Renal cortex interstitium (tissue), 11 donors: ENCODE results near the gene LSR. TPM values are rescaled to one million over a fixed set of nuclear protein-coding genes. Genes with fewer than 3 reads are reported as not detected.
"Not testable (repeated sequence)": the region's sequence is repeated elsewhere in the genome, so short reads cannot be mapped to it uniquely, and the experiment has no call there.

Experiments
- DNase-seq, 11 donors: peaks; one replicate each; pipeline ENCODE4 v3.0.0-alpha.2; 2013; ENCODE audit warnings: low read depth in 9 of 11, low spot score in 4 of 11; ENCODE audit errors: extremely low read depth in 1 of 11
- polyA plus RNA-seq, 3 donors: library from polyadenylated mRNA; unstranded; fragments of 120-200 nt; gene quantifications; one replicate each; pipeline ENCODE4 v1.2.1, GENCODE V29; 2013; ENCODE audit not compliant: insufficient read length in 3 of 3

The LSR gene
- polyA plus RNA-seq, 3 donors = 46.4 to 62.4 (median 60.5) TPM

DNA sequence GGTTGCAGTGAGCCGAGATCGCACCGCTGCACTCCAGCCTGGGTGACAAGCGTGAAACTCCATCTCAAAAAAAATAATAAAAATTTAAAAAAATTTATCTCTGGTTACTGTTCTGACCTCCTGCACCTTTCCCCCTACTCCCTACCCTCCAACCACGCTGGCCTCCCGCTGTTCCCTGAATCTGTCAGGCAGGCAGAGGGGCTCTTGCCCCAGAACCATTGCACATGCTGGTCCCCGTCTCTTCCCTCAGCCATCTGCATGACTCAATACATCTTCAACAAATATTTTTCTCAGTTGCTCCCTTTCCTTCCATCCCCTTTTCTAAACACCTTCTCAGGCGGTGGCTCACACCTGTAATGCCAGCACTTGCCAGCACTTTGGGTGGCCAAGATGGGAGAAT lies 19.2 kb upstream of the LSR start:
- no peak for DNase-seq

DNA sequence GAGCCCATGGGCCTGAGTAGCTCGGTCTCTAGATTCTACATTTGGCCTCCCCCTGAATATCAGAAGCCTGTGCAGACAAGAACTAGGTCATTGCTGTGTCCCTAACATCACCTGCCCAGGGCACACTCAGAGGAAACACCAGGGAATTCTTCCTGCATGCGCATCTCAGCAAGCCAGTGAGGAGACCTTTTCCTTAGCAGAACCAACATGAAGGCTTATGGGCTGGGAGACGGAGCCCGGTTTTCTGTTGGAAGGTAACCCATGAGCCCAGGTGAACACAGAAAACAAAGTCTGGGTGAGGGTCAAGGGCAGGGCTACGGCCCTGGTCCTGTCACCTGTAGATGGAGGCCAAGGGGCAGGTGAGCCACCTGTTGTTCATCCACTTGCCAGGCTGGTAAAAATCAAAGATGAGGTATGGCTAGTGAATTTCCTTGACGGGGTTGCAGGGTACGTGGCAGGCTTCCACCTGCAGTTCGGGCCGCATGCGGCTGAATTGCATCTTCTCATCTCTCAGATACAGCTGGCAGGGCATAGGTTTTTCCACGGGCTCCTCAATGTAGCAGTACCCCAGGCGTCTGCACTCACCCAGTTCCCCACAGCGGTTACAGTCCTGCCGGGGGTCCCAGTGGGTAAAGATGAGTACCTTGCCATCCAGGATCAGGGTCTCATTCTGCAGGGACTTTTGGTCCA lies 16.7 kb upstream of the LSR start:
- no peak for DNase-seq

DNA sequence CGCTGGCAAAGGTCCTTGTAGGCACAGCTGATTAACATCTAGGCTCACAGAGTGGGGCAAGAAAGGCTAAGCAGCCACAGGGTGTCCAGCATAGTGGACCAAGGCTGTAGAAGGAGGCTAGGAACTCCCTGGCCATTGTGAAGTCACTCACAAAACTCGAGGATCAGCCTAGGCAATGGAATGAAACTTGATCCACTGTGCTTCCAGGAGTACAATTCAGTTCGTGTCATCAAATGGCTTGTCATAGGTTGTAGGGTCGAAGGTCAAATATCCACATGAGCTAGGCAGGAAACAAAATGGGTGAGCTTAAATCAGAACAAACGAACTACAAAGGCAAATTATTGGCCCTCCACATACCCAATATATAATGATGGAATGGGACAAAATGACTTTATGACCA lies 15.9 kb upstream of the LSR start:
- DNase-seq = no peak

DNA sequence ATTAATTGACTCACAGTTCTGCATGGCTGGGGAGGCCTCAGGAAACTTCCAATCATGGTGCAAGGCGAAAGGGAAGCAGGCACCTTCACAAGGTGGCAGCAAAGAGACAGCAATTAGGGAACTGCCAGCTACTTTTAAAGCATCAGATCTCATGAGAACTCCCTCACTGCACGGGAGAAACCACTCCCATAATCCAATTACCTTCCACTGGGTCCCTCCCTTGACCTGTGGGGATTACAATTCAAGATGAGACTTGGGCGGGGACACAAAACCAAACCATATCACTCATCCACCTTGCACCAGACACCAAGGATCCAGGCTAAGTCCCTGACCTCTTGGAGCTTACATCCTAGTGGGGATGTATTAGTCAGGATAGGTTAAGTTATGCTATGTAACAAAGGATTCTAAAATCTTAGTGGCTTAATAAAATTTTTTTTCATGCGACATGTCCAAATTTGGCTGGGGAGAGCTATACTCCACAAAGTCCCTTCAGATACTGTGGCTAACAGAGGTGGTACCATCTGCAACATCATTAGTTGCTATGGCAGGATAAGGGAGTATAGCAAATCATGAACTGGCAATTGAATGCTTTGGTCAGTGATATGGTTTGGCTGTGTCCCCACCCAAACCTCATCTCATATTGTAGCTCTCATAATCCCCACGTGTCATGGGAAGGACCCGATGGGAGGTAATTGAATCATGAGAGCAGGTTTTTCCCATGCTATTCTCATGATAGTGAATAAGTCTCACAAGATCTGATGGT lies 12.0 kb upstream of the LSR start:
- no peak for DNase-seq

DNA sequence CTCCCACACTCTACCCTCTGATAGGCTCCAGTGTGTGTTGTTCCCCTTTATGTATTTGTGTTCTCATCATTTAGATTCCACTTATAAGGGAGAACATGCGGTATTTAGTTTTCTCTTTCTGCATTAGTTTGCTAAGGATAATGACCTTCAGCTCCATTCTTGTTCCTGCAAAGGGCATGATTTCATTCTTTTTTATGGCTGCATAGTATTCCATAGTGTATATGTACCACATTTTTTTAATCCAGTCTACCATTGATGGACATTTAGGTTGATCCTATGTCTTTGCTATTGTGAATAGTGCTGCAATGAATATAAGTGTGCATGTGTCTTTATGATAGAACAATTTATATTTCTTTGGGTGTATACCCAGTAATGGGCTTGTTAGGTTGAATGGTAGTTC lies 9.2 kb upstream of the LSR start:
- not testable (repeated sequence) for DNase-seq

- no peak for DNase-seq
These were observed 8.5 kb upstream of the LSR start for GRCh38 chr19:35240327-35240726.

GRCh38 chr19:35241417-35241816 lies 7.4 kb upstream of the LSR start:
- no peak for DNase-seq

GRCh38 chr19:35246466-35247092 lies 2.2 kb upstream of the LSR start:
- DNase-seq = no peak

DNA sequence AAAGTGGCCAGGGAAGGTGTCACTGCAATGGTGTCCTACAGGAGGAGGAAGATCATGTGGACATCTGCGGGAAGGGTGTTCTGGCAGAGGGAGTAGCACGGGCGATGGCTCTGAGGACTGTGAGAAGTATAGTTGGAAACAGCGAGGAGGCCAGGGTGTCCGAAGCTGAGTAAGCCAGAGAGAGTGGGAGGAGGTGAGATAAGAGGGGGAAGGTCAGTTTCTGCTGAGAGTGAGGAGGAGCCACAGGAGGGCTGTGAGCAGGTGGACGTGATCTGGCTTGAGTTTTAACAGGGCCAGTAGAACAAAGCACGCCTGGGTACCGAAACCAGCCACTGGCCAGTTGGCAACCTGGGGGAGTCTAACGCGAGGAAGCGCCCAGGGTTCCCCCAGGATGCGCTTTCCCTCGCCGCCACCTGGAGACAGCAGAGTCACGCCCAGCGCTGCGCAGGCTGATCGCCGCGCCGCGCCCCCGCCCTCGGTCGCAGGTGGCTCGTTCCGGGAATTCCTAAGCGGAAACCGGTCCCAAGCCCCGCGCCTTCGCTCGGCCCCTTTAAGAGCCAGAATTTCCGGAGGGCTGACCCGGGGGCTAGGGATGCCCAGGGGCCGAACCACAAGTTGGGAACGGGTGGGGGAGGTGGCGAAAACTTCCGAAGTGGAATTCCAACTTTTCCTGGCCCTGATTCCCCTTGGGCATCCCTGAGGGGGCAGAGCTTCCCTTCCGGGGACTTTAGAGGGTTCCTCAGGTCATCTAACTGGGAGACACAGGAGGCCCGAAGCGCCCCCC lies 1.1 kb upstream of the LSR start:
- peak; percentile 75 to 93 (median 81) for DNase-seq

DNA sequence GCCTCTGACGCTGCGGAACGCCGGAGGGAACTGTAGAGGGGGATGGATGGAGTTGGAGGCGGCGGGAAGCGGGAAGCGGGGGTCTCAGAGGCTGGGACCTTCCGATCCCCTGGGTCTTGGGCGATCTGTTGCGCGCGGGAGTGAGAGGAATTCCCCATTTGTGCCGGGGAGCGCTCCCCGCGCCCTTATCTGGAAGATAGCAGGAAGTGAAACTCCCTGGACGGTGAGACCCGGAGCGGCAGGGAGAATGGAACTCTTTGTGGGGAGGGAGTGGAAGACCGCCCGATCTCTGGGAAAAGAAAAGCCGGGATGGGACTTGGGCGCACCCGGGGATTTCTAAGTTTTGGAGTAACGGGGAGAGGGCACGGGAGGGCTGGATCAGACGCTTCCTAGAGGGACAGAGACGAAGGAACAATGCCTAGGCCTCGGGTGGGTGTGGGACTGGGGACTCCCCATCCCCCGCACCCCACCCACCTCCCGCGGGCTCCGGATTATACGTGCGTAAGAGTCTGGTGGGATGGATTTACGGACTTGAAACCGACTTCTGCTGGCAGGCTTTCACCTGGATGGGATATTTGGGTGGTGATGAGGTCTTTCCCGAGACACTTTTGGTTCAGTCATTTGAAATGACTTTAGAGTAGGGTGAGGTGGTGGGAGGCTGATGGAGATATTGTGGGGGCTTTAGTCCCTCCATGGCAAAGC lies 495 bp downstream of the LSR start:
- no peak for DNase-seq

DNA sequence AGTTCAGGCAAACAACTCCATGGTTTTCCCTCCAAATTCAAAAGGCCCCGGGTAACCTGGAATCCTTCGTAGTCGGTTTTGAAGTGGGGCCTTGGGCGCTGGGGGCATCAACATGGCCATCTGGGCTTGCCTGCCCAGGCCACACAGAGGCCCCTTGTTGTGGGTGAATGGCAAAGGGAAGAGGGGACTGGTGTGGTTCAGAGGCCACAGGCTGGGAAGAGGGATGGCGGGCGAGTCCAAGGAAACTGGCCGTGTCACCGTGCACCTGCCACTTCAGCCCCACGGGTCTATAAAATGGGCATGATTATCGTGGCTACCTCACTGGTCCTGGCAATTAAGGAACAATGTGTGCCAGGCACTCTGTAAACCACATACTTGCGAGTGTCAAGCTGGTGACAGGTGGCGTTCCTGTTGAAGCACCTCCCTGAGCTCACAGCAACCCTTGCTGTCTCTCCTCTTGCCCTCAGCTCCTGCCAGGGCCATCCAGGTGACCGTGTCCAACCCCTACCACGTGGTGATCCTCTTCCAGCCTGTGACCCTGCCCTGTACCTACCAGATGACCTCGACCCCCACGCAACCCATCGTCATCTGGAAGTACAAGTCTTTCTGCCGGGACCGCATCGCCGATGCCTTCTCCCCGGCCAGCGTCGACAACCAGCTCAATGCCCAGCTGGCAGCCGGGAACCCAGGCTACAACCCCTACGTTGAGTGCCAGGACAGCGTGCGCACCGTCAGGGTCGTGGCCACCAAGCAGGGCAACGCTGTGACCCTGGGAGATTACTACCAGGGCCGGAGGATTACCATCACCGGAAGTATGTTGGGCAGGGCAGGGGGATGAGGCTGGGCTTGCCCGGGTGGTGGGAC lies 1.3 kb downstream of the LSR start:
- no peak for DNase-seq

DNA sequence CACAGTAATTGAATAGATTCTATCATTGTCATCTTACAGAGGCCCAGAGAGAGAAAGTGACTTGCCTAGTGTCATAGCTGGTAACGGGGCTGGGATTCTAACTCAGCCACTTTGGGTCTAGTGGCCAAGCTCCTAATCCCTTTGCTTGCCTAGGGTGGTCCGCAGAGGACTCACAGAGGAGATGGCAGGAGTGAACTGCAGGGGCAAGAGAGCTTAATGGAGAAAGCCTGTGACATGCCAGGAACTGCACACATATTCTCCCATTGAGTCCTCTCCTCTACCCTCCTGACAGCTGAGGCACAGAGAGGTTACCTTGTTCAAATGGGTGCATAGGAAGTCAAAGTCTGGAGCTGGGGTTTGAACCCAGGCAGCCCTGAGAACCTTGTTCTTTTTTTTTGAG lies 2.7 kb downstream of the LSR start:
- no peak for DNase-seq

GRCh38 chr19:35253316-35254286 lies 4.8 kb downstream of the LSR start:
- no peak for DNase-seq

- no peak for DNase-seq
These were observed 5.8 kb downstream of the LSR start for GRCh38 chr19:35254341-35255297.

DNA sequence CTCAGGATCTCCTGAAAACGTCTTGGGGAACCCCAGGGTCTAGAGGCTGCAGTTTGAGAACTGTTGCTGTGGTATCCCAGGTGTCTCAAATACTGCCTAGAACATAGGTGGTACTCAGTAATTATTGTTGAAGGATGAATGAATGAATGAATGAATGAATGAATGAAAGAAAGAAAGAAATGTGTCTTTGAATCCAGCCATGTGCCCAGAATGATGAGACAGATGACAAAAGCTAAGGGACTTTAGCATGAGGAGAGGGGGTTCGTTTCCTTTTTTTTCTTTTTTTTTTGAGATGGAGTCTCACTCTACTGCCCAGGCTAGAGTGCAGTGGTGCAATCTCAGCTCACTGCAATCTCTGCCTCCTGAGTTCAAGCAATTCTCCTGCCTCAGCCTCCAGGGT lies 7.8 kb downstream of the LSR start:
- no peak for DNase-seq

DNA sequence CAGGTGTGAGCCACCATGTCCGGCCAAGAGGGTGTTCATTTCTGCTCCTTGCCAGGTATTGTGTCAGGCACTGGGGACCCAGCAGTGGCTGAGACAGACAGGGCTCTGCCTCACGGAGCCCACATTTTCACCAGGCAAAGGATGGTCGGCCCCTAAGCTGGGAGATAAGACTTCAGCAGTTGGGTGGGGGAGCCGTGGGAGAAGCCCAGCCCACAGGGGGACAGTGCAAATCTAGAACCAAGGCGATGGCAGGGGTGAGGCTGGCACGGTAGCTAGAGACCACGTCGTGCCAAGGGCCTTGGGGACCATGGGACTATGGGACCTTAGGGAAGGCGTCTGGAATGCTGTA lies 8.3 kb downstream of the LSR start:
- no peak for DNase-seq
